ENCODE measurements around the gene DUSP6.

DUSP6 gene

DNA sequence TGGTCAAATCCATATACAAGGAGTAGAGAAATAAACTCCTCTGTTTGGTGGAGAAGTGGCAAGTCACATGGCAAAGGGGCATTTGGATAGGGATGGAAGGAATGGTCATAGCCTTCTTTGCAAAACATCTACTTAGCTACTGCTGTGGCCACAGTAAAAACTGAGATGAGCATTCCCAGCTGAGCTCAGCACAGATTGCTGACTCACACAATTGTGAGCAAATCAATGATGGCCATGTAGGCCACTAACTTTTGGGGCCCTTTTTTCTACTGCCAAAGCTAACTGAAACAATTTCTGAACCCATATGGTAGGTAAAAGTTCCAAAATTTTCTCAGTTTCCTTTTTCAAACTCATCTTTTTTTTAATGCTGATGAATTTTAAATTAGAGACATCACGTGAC, 31.6 kb downstream of the DUSP6 start:
- DNase-seq (ENCODE audit: low read depth) = no peak
- TF ChIP-seq, protein P1, sequence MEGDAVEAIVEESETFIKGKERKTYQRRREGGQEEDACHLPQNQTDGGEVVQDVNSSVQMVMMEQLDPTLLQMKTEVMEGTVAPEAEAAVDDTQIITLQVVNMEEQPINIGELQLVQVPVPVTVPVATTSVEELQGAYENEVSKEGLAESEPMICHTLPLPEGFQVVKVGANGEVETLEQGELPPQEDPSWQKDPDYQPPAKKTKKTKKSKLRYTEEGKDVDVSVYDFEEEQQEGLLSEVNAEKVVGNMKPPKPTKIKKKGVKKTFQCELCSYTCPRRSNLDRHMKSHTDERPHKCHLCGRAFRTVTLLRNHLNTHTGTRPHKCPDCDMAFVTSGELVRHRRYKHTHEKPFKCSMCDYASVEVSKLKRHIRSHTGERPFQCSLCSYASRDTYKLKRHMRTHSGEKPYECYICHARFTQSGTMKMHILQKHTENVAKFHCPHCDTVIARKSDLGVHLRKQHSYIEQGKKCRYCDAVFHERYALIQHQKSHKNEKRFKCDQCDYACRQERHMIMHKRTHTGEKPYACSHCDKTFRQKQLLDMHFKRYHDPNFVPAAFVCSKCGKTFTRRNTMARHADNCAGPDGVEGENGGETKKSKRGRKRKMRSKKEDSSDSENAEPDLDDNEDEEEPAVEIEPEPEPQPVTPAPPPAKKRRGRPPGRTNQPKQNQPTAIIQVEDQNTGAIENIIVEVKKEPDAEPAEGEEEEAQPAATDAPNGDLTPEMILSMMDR (IDR thresholded peaks at IDR 0.05; ENCODE audit: insufficient read depth, low read depth, low read length, missing control alignments) = no peak
- H3K4me3 ChIP-seq (ENCODE audit: low read length) = no peak overlapping the region

DNA sequence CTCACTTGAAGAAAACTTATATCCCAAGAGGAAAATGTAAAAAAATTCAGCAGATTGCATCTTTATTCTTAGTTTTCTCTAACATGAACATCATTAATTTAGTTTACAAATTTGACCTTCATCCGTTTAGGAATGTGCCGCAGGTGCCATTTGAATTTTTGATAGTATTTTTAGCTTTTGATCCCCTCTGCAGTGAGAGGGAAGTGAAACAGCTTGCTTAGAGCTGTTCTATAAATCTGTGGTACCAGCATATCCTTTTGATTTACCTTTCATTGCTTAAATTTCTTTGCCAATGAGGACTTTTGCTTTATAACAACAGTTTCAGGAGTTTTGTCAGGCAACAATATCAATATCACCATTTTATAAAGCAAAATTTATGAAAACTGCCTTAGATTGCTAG, 32.7 kb downstream of the DUSP6 start:
- no peak overlapping the region for H3K4me3 ChIP-seq (ENCODE audit: low read length)
- TF ChIP-seq, protein P1 (IDR thresholded peaks at IDR 0.05; ENCODE audit: insufficient read depth, low read depth, low read length, missing control alignments) = no peak
- no peak for DNase-seq (ENCODE audit: low read depth)

DNA sequence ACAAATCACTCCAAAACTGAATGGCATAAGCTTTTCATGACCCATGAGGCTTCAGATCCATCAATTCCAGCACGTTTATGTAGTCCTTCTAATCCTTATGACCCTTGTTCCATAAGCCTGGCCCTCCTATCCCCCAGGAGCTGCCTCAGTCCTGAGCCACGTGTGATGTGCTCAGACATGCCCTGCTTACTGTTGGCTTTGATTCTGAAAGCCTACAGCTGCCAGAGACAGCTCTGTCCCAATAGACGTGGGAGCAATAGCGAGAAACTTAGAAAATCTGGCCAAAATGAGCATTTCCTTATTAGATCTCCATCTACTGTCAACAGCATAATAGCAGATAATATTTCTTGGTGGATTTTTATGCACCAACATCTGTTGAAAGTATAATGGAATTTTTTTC, 33.2 kb downstream of the DUSP6 start:
- no peak overlapping the region for H3K4me3 ChIP-seq (ENCODE audit: low read length)
- peak; percentile 84 for DNase-seq (ENCODE audit: low read depth)
- TF ChIP-seq, protein P1 (IDR thresholded peaks at IDR 0.05; ENCODE audit: insufficient read depth, low read depth, low read length, missing control alignments) = no peak

DNA sequence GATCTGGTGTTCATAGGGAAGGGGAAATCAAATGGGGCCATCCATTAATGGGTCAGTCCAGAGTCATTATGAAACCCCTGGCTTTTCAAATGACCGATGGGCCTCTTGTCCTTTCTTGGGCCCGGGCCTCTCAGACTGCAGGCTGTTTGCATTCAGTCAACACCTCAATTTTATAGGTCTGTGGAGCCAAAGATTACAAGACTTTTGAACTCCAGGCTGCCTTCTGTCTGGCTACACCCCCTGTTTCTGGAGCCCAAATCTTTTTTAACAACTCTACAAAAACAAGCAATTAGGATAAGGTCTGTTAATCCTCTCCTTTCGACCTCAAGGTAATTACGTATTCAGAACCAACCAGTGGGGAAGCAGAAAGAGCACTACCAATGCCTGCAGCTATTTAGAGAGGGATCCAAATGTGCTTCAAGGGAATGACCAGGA, 35.6 kb downstream of the DUSP6 start:
- H3K4me3 ChIP-seq (ENCODE audit: low read length) = no peak overlapping the region
- no peak for DNase-seq (ENCODE audit: low read depth)
- TF ChIP-seq, protein P1 (IDR thresholded peaks at IDR 0.05; ENCODE audit: insufficient read depth, low read depth, low read length, missing control alignments) = no peak

DNA sequence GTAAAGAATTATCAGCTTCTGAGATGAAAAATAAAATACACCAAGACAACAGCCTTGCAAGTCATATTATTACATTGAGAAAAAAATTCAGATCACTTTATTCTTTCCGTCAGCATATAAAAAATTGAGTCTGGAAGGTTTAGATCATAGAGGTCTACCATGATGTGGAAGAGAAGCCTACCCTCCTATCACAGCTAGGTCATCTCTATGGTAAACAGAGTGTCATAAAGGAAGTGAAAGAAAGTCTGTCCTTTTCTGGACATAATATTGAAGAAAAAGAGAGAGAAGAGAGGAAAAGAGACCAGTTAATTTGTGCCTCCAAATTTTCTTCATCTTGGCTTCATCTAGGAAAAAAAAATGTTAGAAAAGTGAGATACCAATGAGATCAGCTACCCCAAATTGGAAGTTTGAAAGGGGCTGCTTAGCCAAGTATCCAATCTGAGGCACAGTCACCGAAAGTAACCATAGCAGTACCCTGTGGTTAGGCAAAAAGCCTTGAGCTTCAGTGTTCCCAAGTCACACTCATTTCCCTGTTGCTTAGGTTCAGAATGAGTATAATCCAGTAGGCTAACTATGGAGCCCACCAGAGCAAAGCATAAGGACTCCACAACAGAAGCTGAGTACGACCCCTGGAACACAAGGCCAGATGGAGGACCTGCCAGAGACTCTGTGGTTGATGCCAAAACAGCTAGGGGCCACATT, 38.1 kb downstream of the DUSP6 start:
- no peak overlapping the region for H3K4me3 ChIP-seq (ENCODE audit: low read length)
- no peak for DNase-seq (ENCODE audit: low read depth)
- TF ChIP-seq, protein P1 (IDR thresholded peaks at IDR 0.05; ENCODE audit: insufficient read depth, low read depth, low read length, missing control alignments) = no peak

DNA sequence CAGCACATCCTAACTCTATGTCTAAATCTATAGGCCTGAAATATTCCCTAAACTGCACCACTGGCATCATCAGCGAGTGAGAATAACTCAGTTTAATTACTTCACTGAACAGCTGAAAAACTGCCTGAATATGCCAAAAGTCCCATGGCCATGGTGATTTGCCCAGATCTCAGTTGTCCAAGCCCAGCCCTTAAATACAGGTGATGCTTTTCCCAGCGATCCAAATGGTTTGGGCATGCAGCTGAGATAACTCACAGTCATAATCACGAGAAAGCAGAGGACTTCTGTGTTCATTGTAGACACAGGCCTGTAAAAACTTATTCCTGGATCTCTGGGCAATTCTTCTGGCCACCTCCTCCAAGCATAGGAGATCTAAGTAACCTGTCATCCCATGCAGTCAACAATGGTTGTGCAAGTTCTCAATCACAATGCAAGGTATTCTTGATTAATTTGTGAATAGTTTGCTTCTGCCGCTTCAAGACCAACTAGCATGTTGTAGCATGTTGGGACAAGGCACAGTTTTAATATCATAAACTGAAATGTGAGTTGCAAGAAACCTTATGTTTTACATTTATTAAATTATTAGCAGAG, 40.5 kb downstream of the DUSP6 start:
- TF ChIP-seq, protein P1 (IDR thresholded peaks at IDR 0.05; ENCODE audit: insufficient read depth, low read depth, low read length, missing control alignments) = no peak
- DNase-seq (ENCODE audit: low read depth) = peak; percentile 88
- H3K4me3 ChIP-seq (ENCODE audit: low read length) = no peak overlapping the region

DNA sequence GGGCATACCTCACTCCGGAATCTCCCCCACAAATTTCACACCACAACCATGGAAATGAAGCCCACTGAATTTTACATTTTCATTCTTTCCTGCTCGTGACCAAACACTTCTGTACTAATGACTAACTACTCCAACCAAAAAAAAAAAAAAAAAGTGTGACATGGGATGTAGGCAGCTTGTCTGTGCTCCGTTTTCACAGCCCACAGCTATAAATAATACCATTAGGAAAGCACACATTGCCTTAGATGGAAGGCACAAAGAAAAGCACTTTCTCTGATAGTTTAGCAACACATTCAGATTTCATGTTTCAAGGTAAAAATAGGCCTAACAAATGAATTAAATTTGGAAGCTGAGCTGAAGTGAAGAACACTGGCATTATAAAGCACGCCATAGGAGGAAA, 42.5 kb downstream of the DUSP6 start:
- H3K4me3 ChIP-seq (ENCODE audit: low read length) = no peak overlapping the region
- TF ChIP-seq, protein P1 (IDR thresholded peaks at IDR 0.05; ENCODE audit: insufficient read depth, low read depth, low read length, missing control alignments) = no peak
- DNase-seq (ENCODE audit: low read depth) = no peak

All from epithelial cell of esophagus (primary cell).